PFSK-1 (cell line): ENCODE data around the gene FGF9.

Source experiments
- FOXP2 ChIP-seq: optimal IDR thresholded peaks from 2 replicates; pipeline ENCODE3; 2011; ENCODE audit warnings: borderline replicate concordance, control low read depth, inconsistent platforms; ENCODE audit not compliant: insufficient read depth; ENCODE audit errors: extremely low read length, extremely low read depth
- POLR2AphosphoS5 ChIP-seq: IDR thresholded peaks from 2 replicates; pipeline ENCODE4 v1.6.1; 2012; ENCODE audit warnings: low read depth, mild to moderate bottlenecking, control low read depth, low read length, moderate library complexity
- SIN3A ChIP-seq: IDR thresholded peaks from 2 replicates; pipeline ENCODE4 v1.6.1; 2012; ENCODE audit warnings: mild to moderate bottlenecking, low read length, moderate library complexity, borderline replicate concordance; ENCODE audit not compliant: insufficient read depth
- TAF1 ChIP-seq: IDR thresholded peaks from 2 replicates; pipeline ENCODE4 v1.6.1; 2012; ENCODE audit warnings: low read length, control low read depth, borderline replicate concordance; ENCODE audit not compliant: insufficient read depth
- TF ChIP-seq, protein P1 (sequence below), 2 experiments: IDR thresholded peaks; 2 replicates each; pipeline versions ENCODE4 v1.6.1 to v1.8.0; 2011 to 2012; ENCODE audit warnings: low read depth in 2 of 2, low read length in 2 of 2, control low read depth in 1 of 2, inconsistent platforms in 1 of 2, mild to moderate bottlenecking in 1 of 2, moderate library complexity in 1 of 2; ENCODE audit not compliant: insufficient read depth in 1 of 2

Gene FGF9

GRCh38 chr13:21741396-21741979 lies 70.6 kb downstream of the FGF9 start:
- TF ChIP-seq SIN3A, result no peak
- TF ChIP-seq FOXP2, result no peak
- TF ChIP-seq POLR2AphosphoS5, result no peak
- TF ChIP-seq, protein P1, sequence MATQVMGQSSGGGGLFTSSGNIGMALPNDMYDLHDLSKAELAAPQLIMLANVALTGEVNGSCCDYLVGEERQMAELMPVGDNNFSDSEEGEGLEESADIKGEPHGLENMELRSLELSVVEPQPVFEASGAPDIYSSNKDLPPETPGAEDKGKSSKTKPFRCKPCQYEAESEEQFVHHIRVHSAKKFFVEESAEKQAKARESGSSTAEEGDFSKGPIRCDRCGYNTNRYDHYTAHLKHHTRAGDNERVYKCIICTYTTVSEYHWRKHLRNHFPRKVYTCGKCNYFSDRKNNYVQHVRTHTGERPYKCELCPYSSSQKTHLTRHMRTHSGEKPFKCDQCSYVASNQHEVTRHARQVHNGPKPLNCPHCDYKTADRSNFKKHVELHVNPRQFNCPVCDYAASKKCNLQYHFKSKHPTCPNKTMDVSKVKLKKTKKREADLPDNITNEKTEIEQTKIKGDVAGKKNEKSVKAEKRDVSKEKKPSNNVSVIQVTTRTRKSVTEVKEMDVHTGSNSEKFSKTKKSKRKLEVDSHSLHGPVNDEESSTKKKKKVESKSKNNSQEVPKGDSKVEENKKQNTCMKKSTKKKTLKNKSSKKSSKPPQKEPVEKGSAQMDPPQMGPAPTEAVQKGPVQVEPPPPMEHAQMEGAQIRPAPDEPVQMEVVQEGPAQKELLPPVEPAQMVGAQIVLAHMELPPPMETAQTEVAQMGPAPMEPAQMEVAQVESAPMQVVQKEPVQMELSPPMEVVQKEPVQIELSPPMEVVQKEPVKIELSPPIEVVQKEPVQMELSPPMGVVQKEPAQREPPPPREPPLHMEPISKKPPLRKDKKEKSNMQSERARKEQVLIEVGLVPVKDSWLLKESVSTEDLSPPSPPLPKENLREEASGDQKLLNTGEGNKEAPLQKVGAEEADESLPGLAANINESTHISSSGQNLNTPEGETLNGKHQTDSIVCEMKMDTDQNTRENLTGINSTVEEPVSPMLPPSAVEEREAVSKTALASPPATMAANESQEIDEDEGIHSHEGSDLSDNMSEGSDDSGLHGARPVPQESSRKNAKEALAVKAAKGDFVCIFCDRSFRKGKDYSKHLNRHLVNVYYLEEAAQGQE (IDR thresholded peaks at IDR 0.05; ENCODE audit: insufficient read depth in 1 of 2, low read depth in 2 of 2, low read length in 2 of 2), result no peak
- no peak for TF ChIP-seq TAF1

GRCh38 chr13:21742096-21742495 lies 71.2 kb downstream of the FGF9 start:
- TF ChIP-seq, protein P1 (IDR thresholded peaks at IDR 0.05; ENCODE audit: insufficient read depth in 1 of 2, low read depth in 2 of 2, low read length in 2 of 2), result no peak

- no peak for TF ChIP-seq POLR2AphosphoS5
- TF ChIP-seq, protein P1 (IDR thresholded peaks at IDR 0.05; ENCODE audit: insufficient read depth in 1 of 2, low read depth in 2 of 2, low read length in 2 of 2), result no peak
- no peak for TF ChIP-seq SIN3A
- no peak for TF ChIP-seq FOXP2
- TF ChIP-seq TAF1, result no peak
Observed at GRCh38 chr13:21744149-21744548, 73.3 kb downstream of the FGF9 start.

DNA sequence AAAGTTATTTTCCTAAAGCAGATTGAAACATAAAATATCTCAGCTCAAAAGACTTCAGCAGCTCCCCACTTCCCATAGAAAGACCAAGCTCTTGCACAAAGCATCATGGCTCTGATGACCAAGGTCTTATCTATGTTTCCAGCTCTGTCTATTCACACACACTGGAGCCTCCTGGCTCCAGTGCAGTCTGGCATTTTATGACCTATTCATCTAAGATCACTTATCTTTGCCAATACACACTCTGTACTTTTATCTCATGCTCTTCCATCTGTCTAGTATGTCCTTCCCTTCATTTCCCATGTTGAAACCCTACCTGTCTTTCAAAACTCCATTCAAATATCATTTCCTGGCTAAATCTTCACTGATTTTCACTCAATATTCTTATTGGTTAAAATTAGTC lies 74.4 kb downstream of the FGF9 start:
- TF ChIP-seq SIN3A (no peak), POLR2AphosphoS5 (no peak), FOXP2 (no peak), TAF1 (no peak)
- TF ChIP-seq, protein P1 (IDR thresholded peaks at IDR 0.05; ENCODE audit: insufficient read depth in 1 of 2, low read depth in 2 of 2, low read length in 2 of 2), result no peak

DNA sequence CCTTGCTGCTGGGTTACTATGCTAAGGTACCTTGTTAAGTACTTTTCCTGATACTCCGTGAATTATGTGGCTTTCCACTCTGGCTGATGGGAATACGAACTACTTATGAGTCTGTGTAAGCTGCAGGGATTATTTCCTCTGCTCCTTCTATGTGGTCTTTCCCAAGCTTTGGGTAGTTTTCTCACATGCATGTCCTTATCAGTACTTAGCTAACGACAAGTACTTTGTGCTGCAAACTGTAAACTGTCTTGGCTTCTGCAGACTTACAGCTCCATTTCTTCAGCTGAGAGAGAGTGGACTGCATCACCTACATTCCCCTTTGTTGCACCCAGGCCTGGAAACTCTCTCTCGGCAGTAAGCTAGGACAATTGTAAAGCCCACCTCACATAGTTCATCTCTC lies 76.6 kb downstream of the FGF9 start:
- TF ChIP-seq POLR2AphosphoS5 (no peak), FOXP2 (no peak), SIN3A (no peak), TAF1 (no peak)
- TF ChIP-seq, protein P1 (IDR thresholded peaks at IDR 0.05; ENCODE audit: insufficient read depth in 1 of 2, low read depth in 2 of 2, low read length in 2 of 2), result no peak
